Bone marrow (tissue), 2 donors: Measurements from ENCODE around the gene ANKS1B.
"Not testable (repeated sequence)": the region's sequence is repeated elsewhere in the genome, so short reads cannot be mapped to it uniquely, and the experiment has no call there.

Experiments
- DNase-seq, 2 donors: peaks; one replicate each; lab custom pipeline; 2025; lab: John Stamatoyannopoulos, UW

The ANKS1B gene

GRCh38 chr12:99759444-99759843 is 225.3 kb downstream of the ANKS1B start:
- no peak for DNase-seq

GRCh38 chr12:99758997-99759396 is 225.7 kb downstream of the ANKS1B start:
- no peak for DNase-seq

- DNase-seq = no peak
Observed at GRCh38 chr12:99752740-99753139, 232.0 kb downstream of the ANKS1B start.

- DNase-seq = no peak
Observed at GRCh38 chr12:99746538-99746937, 238.2 kb downstream of the ANKS1B start.

- DNase-seq = no peak
Observed at GRCh38 chr12:99745895-99746294, 238.8 kb downstream of the ANKS1B start.

GRCh38 chr12:99745121-99745520 is 239.6 kb downstream of the ANKS1B start:
- DNase-seq = no peak

- DNase-seq = no peak
Observed at GRCh38 chr12:99736760-99737269, 247.9 kb downstream of the ANKS1B start.

- no peak for DNase-seq
Observed at GRCh38 chr12:99732131-99732530, 252.6 kb downstream of the ANKS1B start.

- DNase-seq = no peak
Observed at GRCh38 chr12:99722690-99723486, 261.8 kb downstream of the ANKS1B start.

- DNase-seq = no peak
Observed at GRCh38 chr12:99721715-99722275, 262.9 kb downstream of the ANKS1B start.

- DNase-seq = not testable (repeated sequence)
Observed at GRCh38 chr12:99720083-99720465, 264.7 kb downstream of the ANKS1B start.

GRCh38 chr12:99719411-99720082 is 265.2 kb downstream of the ANKS1B start:
- DNase-seq = not testable (repeated sequence)

- DNase-seq = not testable (repeated sequence)
Observed at GRCh38 chr12:99715841-99716510, 268.8 kb downstream of the ANKS1B start.

GRCh38 chr12:99714921-99715320 is 269.8 kb downstream of the ANKS1B start:
- DNase-seq = not testable (repeated sequence)

GRCh38 chr12:99713946-99714520 is 270.7 kb downstream of the ANKS1B start:
- no peak for DNase-seq

- DNase-seq = no peak
Observed at GRCh38 chr12:99712281-99712680, 272.5 kb downstream of the ANKS1B start.

GRCh38 chr12:99711246-99711645 is 273.5 kb downstream of the ANKS1B start:
- DNase-seq = no peak

GRCh38 chr12:99709619-99710018 is 275.1 kb downstream of the ANKS1B start:
- no peak for DNase-seq

GRCh38 chr12:99709116-99709515 is 275.6 kb downstream of the ANKS1B start:
- no peak for DNase-seq

- no peak for DNase-seq
Observed at GRCh38 chr12:99707883-99708282, 276.9 kb downstream of the ANKS1B start.

- no peak for DNase-seq
Observed at GRCh38 chr12:99706736-99707473, 277.8 kb downstream of the ANKS1B start.
